Fibroblast of the aortic adventitia (primary cell): ENCODE measurements around the gene EPOP. TPM values are rescaled to one million over a fixed set of nuclear protein-coding genes. Genes with fewer than 3 reads are reported as not detected.

Source experiments
- DNase-seq: peaks from one replicate; pipeline ENCODE4 v3.0.0-alpha.2; 2010; ENCODE audit warnings: low read depth
- H3K4me3 ChIP-seq: 2 replicates; pipeline ENCODE4 v1.5.1; 2011; ENCODE audit warnings: low read depth, mild to moderate bottlenecking, control low read depth, low read length, moderate library complexity
- CTCF ChIP-seq: IDR thresholded peaks from 2 replicates; pipeline ENCODE4 v1.5.1; 2011; ENCODE audit warnings: mild to moderate bottlenecking, low read length, control low read depth, inconsistent platforms; ENCODE audit not compliant: insufficient read depth
- total RNA-seq: library from RNA; depleted of rRNA; stranded (reverse); fragments of >200 nt; gene quantifications from 2 replicates; pipeline ENCODE4 v1.2.3, GENCODE V29; 2012; ENCODE audit warnings: low replicate concordance

EPOP gene
- total RNA-seq, 1 donor: 0.99 TPM

- no peak for DNase-seq
Observed at GRCh38 chr17:38710604-38710962, 35.8 kb upstream of the EPOP start.

GRCh38 chr17:38709864-38710603 is 35.3 kb upstream of the EPOP start:
- no peak for TF ChIP-seq CTCF

More at GRCh38 chr17:38710604-38710962, 35.8 kb upstream of the EPOP start:
- H3K4me3 ChIP-seq: no peak overlapping the region
- TF ChIP-seq CTCF: no peak

GRCh38 chr17:38709104-38709820 is 34.5 kb upstream of the EPOP start:
- H3K4me3 ChIP-seq: no peak overlapping the region
- no peak for DNase-seq
- no peak for TF ChIP-seq CTCF

More at GRCh38 chr17:38709864-38710603, 35.3 kb upstream of the EPOP start:
- H3K4me3 ChIP-seq: no peak overlapping the region
- no peak for DNase-seq

- DNase-seq: no peak
- no peak overlapping the region for H3K4me3 ChIP-seq
- TF ChIP-seq CTCF: no peak
Observed at GRCh38 chr17:38707678-38708351, 33.1 kb upstream of the EPOP start.

GRCh38 chr17:38706505-38707216 is 31.9 kb upstream of the EPOP start:
- H3K4me3 ChIP-seq: peak overlapping the region; percentile 75
- TF ChIP-seq CTCF: no peak
- no peak for DNase-seq

- TF ChIP-seq CTCF: no peak
- peak; percentile 45 for DNase-seq
Observed at GRCh38 chr17:38705803-38706504, 31.2 kb upstream of the EPOP start.

More at GRCh38 chr17:38705803-38706504, 31.2 kb upstream of the EPOP start:
- H3K4me3 ChIP-seq: peak overlapping the region; percentile 75
